HG03060 (cell line): ENCODE data around the gene TRIP12.
A peak's percentile ranks its signal among the peaks of the same experiment; 100 is the strongest.
"Not testable (repeated sequence)": the region's sequence is repeated elsewhere in the genome, so short reads cannot be mapped to it uniquely, and the experiment has no call there.

Experiments used
- ATAC-seq: cut with Tn5 transposase; IDR thresholded peaks from one replicate; pipeline ENCODE4 v1.9.1; 2021; ENCODE audit warnings: low read depth, moderate number of reproducible peaks; ENCODE audit not compliant: unreplicated experiment

Gene TRIP12

DNA sequence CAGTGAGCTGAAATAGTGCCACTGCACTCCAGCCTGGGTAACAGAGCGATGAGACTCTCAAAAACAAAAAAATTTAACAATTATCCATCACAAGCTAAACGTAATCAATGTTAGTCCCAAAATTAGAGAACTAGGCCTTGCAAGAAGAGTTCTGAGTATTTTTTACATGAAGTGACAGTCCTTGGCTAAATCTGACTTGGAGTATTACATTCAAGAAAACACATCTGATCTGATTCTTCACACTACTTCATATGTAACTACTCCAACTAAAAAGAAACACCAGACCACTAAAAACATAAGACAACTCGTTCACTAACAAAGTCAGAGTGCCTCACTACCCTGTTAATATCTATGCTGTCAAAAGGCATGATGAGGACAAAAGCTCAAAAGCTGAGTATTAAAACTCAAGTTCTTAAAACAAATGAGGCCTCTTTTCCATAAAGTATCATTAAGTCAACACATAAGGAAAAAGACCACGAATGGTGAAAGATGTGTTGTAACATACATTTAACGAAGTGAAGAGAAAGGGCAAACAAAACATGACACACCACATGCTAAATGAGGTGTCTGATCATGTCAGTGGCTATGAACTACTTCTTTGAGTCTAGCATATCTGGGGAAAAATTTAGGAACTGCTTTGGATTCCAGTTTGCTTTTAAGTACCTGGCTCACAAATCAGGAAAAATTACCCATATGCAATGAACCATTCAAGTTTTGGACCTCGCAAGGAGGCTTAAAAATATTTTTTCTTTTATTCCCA is 42.4 kb downstream of the TRIP12 start:
- no peak for ATAC-seq

- ATAC-seq, result no peak
These were observed 46.3 kb downstream of the TRIP12 start for GRCh38 chr2:229875549-229875948.

DNA sequence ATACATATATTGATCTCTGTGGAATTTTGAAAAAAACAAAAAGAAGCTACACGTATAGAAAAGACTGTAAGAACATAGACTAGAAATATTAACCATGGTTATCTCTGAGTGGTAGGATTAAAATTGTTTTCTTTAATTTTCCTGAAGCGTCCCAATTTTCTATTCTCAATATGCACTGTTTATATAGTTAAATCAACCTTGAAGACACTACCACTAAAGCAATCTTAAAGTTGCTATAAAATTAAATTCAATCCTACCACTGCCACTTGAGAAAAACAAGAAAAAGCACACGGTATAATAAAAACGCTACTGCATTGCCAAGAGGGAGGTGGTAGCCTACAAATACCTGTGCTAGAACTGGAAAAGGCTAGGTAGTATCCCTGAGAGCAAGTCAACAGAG is 47.2 kb downstream of the TRIP12 start:
- ATAC-seq, result no peak

GRCh38 chr2:229873123-229873581 is 48.7 kb downstream of the TRIP12 start:
- ATAC-seq, result peak; percentile 90

DNA sequence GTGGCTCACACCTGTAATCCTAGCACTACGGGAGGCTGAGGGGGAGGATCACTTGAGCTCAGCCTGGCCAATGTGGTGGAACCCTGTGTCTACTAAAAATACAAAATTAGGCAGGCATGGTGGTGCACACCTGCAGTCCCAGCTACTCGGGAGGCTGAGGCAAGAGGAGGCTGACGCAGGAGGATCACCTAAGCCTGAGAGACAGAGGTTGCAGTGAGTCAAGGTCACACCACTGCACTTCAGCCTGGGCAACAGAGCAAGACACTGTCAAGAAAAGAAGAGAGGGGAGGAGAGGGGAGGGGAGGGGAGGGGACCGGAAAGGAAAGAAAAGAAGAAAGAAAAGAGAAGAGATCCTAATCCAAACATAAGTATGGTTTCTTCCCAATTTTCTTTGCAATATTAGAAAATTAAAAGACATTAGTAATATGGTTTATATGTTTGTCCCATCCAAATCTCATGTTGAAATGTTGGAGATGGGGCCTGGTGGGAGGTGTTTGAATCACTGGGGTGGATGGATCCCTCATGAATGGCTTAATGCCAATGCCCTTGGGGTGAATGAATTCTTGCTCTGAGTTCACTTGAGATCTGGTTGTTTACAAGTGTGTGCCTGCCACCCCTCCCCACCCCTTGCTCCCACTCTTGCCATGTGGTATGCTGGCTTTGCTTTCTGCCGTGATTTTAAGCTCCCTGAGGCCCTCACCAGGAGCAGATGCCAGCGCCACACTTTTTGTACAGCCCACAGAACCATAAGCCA is 50.7 kb downstream of the TRIP12 start:
- ATAC-seq, result no peak

DNA sequence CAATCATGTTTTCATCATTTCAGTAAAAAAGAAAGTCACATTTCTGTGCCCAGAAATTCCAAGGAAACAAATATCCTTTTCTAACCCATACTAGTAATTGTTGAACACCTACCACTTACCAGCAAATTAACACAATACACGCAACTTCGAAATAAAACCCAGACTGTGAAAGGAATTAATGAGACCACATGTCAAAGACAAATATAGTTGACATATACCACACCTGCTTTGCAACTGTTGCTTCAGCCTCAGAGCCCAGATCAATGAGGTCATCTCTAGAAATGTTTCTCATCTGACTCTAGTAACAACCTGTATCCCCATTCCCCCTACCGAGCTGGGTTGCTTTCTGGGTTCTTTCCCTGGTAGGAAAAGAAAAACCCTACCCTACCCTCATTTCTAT is 52.6 kb downstream of the TRIP12 start:
- no peak for ATAC-seq

GRCh38 chr2:229868794-229869193 is 53.0 kb downstream of the TRIP12 start:
- no peak for ATAC-seq

DNA sequence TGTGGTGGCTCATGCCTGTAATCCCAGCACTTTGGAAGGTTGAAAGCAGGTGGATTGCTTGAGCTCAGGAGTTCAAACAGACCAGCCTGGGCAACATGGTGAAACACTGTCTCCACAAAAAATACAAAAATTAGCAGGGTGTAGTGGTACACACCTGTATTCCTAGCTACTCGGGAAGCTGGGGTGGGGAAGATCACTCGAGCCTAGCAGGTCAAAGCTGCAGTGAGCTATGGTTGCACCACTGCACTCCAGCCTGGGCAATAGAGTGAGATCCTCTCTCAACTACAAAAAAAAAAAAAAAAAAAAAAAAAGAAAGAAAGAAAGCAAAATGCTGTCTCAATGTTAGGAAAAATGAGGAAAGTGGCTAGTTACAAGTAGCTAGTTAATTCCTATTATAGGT is 56.8 kb downstream of the TRIP12 start:
- ATAC-seq, result no peak

DNA sequence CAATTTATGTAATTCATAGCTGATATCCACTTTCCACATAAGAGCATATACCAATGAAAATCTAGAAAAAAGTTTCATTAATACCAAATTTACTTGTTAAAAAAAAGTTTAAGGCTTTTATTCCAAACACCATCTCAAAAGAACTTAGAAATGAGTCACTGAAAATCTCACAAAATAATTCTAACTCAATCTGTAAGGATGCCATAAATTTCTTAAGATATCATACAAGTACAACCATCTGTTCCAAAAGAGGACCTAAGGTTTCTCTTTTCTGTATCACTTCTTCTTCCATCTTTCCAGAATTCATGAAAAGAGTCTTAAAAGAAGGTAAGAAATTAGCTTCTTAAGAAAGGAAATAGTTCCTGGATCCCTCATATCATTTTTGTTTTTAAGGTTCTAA is 60.4 kb downstream of the TRIP12 start:
- ATAC-seq, result no peak

DNA sequence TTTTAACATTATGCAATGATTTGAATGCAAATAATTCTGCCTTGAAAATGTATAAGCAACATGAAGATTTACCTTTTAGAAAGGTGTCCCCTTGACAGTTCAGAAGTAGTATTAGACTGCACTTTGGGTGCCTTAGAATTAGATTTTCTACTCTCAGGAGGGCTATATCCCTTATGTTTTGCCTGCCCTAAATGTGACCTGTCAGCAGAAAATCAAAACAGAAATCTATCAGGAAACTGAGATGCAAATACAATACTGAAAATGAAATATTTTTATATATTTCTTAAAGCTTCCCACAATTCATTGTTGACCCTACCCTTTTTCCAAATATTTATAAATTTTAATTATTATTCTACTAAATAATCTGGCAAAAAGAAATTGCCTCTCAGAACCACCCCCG is 61.5 kb downstream of the TRIP12 start:
- ATAC-seq, result no peak

DNA sequence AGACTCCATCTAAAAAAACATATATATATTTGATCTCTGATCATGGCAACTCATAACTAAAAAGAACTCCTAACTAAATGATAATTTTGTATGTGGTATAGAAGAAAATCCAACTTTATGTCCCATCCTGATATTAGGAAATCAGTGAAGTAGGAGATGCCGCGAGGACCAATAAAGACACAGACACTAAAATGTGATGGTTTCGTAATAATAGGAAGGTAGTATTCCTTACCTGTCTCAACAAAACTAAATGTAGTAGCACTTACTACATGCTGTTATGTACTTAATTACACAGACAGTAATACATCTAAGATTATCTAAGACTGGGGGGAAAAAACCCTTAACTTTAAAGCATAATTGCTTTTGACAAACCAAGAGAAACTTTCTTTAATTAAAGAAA is 63.5 kb downstream of the TRIP12 start:
- ATAC-seq, result no peak

- ATAC-seq, result no peak
These were observed 64.2 kb downstream of the TRIP12 start for GRCh38 chr2:229857634-229858033.

DNA sequence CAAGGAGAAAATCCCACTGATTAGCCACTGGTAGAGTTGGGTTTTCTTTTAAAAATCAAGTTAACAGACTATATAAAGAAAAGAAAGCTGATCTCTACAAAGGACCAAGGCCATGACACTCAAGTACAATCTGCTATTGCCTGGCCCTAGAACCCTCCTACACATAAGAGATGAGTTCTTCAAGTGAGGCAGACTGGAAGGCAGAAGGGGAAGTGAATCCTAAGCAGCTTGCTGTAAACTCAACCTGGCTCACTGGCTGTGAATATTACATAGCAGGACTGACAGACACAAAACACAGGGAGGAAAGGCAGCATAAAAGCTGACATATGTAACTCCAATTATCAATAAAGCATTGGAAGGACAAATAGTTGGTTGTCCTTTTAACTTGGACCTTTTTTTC is 65.4 kb downstream of the TRIP12 start:
- peak; percentile 74 for ATAC-seq

DNA sequence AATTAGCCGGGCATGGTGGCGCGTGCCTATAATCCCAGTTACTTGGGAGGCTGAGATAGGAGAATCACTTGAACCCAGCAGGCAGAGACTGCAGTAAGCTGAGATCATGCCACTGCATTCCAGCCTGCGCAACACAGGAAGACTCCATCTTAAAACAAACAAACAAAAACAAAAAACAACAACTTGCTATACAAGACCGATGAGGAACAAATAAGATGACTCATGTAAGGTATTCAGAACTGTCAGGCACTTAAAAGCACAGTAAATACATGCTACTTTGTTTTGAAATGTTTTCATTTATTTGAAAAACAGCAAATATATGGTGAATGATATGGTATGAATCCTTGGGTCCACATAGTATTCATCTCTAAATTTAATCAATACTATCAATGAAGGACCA is 66.7 kb downstream of the TRIP12 start:
- ATAC-seq, result no peak

GRCh38 chr2:229852565-229852964 is 69.2 kb downstream of the TRIP12 start:
- ATAC-seq, result peak; percentile 60

DNA sequence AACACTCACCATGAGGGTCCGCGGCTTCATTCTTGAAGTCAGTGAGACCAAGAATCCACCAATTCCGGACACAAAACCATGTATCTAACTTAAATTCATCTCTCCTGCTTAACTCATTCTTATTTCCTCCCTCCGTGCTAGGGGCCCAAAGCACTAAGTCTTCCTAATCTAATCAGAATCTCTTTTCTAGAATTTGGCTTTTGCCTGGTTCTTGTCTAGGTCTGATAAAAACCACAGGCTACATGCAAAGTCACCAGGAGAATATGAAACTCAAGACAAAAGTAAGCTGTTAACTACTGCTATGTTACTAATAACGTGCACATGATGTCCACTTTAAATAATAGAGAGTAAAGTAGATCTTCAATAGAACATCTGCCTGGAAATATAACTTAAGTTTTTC is 69.9 kb downstream of the TRIP12 start:
- ATAC-seq, result no peak

- not testable (repeated sequence) for ATAC-seq
These were observed 71.2 kb downstream of the TRIP12 start for GRCh38 chr2:229850355-229851275.

DNA sequence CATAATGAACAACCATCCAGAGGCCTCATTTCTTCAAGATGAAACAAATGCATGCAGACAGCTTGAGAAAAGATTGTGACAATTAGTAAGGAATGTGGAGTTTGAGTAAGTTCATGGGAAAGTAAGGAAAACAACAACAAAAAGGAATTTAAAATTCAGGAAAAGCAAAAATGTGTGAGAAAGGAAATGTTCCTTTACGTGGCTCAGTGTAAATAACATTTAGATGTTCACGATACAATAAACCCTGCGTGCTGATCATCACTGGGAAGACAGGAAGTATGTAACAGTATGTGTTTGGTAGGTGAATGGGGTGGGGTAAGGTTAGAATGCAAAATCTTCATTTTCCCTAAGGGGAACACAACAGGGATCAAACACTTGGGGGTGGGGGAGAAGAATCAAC is 72.7 kb downstream of the TRIP12 start:
- no peak for ATAC-seq

GRCh38 chr2:229843613-229844012 is 78.2 kb downstream of the TRIP12 start:
- ATAC-seq, result no peak

GRCh38 chr2:229838729-229839128 is 83.1 kb downstream of the TRIP12 start:
- no peak for ATAC-seq

GRCh38 chr2:229836847-229837246 is 85.0 kb downstream of the TRIP12 start:
- ATAC-seq, result no peak
